Astrocyte (in vitro differentiated cells and primary cell): ENCODE results near the gene LRRC30. TPM values are rescaled to one million over a fixed set of nuclear protein-coding genes. Genes with fewer than 3 reads are reported as not detected.

Source experiments
- DNase-seq: peaks from one replicate; pipeline ENCODE4 v3.0.0-alpha.2; 2010; ENCODE audit warnings: low read depth
- FAIRE-seq: peaks from 2 replicates; lab custom pipeline; 2011; peaks lifted over from hg19 to GRCh38; lab: Jason Lieb, UNC
- H2AFZ ChIP-seq: 2 replicates; pipeline ENCODE4 v1.6.0; 2012; ENCODE audit warnings: low read depth, low read length, inconsistent platforms
- H3K27ac ChIP-seq: 2 replicates; pipeline ENCODE4 v1.5.1; 2011; ENCODE audit warnings: low read depth, low read length, inconsistent platforms
- H3K27me3 ChIP-seq: 2 replicates; pipeline ENCODE4 v1.6.0; 2011; ENCODE audit warnings: low read length, inconsistent platforms; ENCODE audit not compliant: insufficient read depth
- H3K36me3 ChIP-seq: 2 replicates; pipeline ENCODE4 v1.5.1; 2011; ENCODE audit warnings: low read length, inconsistent platforms; ENCODE audit not compliant: insufficient read depth
- H3K4me1 ChIP-seq: 2 replicates; pipeline ENCODE4 v1.5.1; 2011; ENCODE audit warnings: low read length, inconsistent platforms; ENCODE audit not compliant: insufficient read depth
- H3K4me2 ChIP-seq: 2 replicates; pipeline ENCODE4 v1.6.0; 2012; ENCODE audit warnings: low read length, inconsistent platforms
- H3K4me3 ChIP-seq: 2 replicates; pipeline ENCODE4 v1.5.1; 2011; ENCODE audit warnings: low read depth, mild to moderate bottlenecking, low read length, inconsistent platforms; ENCODE audit not compliant: insufficient read depth
- H3K79me2 ChIP-seq: 2 replicates; pipeline ENCODE4 v1.6.0; 2012; ENCODE audit warnings: mild to moderate bottlenecking, low read length, inconsistent platforms; ENCODE audit not compliant: insufficient read depth
- H3K9ac ChIP-seq: 2 replicates; pipeline ENCODE4 v1.6.0; 2012; ENCODE audit warnings: mild to moderate bottlenecking, low read length, inconsistent platforms
- H3K9me3 ChIP-seq: 2 replicates; pipeline ENCODE4 v1.5.1; 2012; ENCODE audit warnings: low read depth, mild to moderate bottlenecking, low read length, inconsistent platforms; ENCODE audit not compliant: insufficient read depth
- H4K20me1 ChIP-seq: 2 replicates; pipeline ENCODE4 v1.6.0; 2012; ENCODE audit warnings: low read length, inconsistent platforms; ENCODE audit not compliant: insufficient read depth
- H3K27ac Mint-ChIP-seq: one replicate; pipeline ENCODE4 v1.8.0; 2021; ENCODE audit warnings: mild to moderate bottlenecking, mixed read lengths; ENCODE audit not compliant: unreplicated experiment
- H3K27me3 Mint-ChIP-seq: one replicate; pipeline ENCODE4 v1.8.0; 2021; ENCODE audit warnings: low read depth, mixed read lengths; ENCODE audit not compliant: unreplicated experiment
- H3K36me3 Mint-ChIP-seq: one replicate; pipeline ENCODE4 v1.8.0; 2021; ENCODE audit warnings: low read depth, mixed read lengths; ENCODE audit not compliant: unreplicated experiment
- H3K4me1 Mint-ChIP-seq: one replicate; pipeline ENCODE4 v1.8.0; 2021; ENCODE audit warnings: low read depth, mixed read lengths; ENCODE audit not compliant: unreplicated experiment
- H3K4me3 Mint-ChIP-seq: one replicate; pipeline ENCODE4 v1.8.0; 2021; ENCODE audit warnings: mild to moderate bottlenecking, moderate library complexity, mixed read lengths; ENCODE audit not compliant: unreplicated experiment
- H3K9me3 Mint-ChIP-seq: one replicate; pipeline ENCODE4 v1.8.0; 2021; ENCODE audit warnings: mild to moderate bottlenecking, mixed read lengths; ENCODE audit not compliant: unreplicated experiment
- EZH2 ChIP-seq: IDR thresholded peaks from 2 replicates; pipeline ENCODE4 v1.6.1; 2012; ENCODE audit warnings: mild to moderate bottlenecking, low read length, inconsistent platforms; ENCODE audit not compliant: insufficient read depth
- total RNA-seq: library from RNA; stranded (reverse); gene quantifications from 2 replicates; pipeline ENCODE4 v1.2.1, GENCODE V29; 2021
- TF ChIP-seq, protein P1 (sequence below): IDR thresholded peaks from 2 replicates; pipeline ENCODE4 v1.5.1; 2011; ENCODE audit warnings: low read depth, mild to moderate bottlenecking, inconsistent platforms, low read length, moderate library complexity; ENCODE audit not compliant: insufficient read depth

Gene LRRC30
- total RNA-seq, 1 donor from 2014 or later: not detected

DNA sequence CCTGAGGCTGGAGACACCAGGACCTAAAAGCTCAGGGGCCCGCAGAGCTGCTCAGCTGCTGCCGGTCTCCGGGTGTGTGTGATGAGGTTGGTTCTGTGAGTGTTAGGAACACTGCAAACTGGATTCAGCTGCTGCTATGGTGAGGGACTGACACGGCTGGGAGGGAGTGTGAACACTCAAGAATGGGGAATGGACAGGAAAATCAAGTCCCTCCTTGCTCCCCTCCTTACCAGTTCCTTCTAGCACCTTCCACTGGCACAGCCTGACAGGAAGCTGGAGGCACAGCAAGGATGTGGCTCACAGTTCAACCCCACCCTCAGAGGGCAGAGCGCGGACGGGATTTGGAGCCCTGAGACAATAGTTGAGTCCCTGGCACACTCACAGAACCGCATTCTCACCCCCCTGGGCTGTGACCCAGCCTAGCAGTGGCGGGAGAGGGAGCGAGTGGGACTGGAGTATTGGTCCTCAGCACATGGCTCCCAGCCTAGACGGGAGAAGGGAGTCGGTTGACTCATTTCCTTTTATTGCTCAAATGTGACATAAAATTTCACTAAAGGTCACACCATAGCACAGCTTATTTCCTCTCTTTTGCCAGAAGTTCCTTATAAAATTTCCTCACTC is 42.5 kb downstream of the LRRC30 start:
- no peak overlapping the region for H3K27ac Mint-ChIP-seq
- DNase-seq: peak; percentile 37
- H3K36me3 Mint-ChIP-seq: no peaks in the 10 kb centered on the region

DNA sequence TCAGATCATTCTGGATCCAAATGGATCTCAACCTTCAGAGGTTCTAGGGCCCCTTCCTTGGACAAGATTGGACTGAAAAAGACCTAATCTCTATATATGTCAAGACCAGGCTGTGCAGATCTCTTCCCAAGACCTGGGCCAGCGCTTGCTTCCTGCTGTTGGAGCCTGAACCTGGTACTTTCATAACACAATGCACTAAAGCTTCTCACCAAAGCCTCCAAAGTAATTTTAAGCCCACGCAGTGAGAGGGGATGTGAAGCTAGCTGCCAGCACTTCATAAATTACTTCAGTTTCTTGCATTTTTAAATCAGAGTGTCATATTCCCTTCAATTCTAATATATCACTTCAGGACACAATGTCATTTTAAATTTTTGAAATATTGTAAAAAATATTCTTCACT is 50.7 kb downstream of the LRRC30 start:
- no peak overlapping the region for H3K9ac ChIP-seq
- Mint-ChIP-seq H3K27ac (no peak overlapping the region), H3K4me3 (no peak overlapping the region), H3K27me3 (peaks cover 9% of the 10 kb centered on the region), H3K36me3 (no peaks in the 10 kb centered on the region), H3K4me1 (no peaks in the 10 kb centered on the region), H3K9me3 (peaks cover 6% of the 10 kb centered on the region)
- H3K36me3 ChIP-seq: no peaks in the 10 kb centered on the region
- TF ChIP-seq EZH2: no peak
- TF ChIP-seq, protein P1, sequence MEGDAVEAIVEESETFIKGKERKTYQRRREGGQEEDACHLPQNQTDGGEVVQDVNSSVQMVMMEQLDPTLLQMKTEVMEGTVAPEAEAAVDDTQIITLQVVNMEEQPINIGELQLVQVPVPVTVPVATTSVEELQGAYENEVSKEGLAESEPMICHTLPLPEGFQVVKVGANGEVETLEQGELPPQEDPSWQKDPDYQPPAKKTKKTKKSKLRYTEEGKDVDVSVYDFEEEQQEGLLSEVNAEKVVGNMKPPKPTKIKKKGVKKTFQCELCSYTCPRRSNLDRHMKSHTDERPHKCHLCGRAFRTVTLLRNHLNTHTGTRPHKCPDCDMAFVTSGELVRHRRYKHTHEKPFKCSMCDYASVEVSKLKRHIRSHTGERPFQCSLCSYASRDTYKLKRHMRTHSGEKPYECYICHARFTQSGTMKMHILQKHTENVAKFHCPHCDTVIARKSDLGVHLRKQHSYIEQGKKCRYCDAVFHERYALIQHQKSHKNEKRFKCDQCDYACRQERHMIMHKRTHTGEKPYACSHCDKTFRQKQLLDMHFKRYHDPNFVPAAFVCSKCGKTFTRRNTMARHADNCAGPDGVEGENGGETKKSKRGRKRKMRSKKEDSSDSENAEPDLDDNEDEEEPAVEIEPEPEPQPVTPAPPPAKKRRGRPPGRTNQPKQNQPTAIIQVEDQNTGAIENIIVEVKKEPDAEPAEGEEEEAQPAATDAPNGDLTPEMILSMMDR: no peak
- no peak overlapping the region for H3K4me3 ChIP-seq
- H3K9me3 ChIP-seq: no peaks in the 10 kb centered on the region
- no peak overlapping the region for H3K27ac ChIP-seq
- H4K20me1 ChIP-seq: no peaks in the 10 kb centered on the region
- H3K27me3 ChIP-seq: peaks cover 3% of the 10 kb centered on the region
- no peaks in the 10 kb centered on the region for H3K79me2 ChIP-seq
- no peaks in the 10 kb centered on the region for H3K4me1 ChIP-seq
- FAIRE-seq (no peak), DNase-seq (no peak)
- no peak overlapping the region for H2AFZ ChIP-seq
- H3K4me2 ChIP-seq: no peak overlapping the region

More for the DNA sequence above, 42.5 kb downstream of the LRRC30 start:
- no peak for FAIRE-seq
- Histone ChIP-seq H3K36me3 (no peaks in the 10 kb centered on the region), H3K4me1 (peaks cover 16% of the 10 kb centered on the region), H3K79me2 (no peaks in the 10 kb centered on the region), H3K9me3 (no peaks in the 10 kb centered on the region), H3K27me3 (no peaks in the 10 kb centered on the region), H3K4me2 (peak overlapping the region; percentile 57), H4K20me1 (no peaks in the 10 kb centered on the region), H3K27ac (no peak overlapping the region), H2AFZ (peak overlapping the region; percentile 93), H3K9ac (peak overlapping the region; percentile 13), H3K4me3 (no peak overlapping the region)
- Mint-ChIP-seq H3K27me3 (peaks cover 4% of the 10 kb centered on the region), H3K9me3 (peaks cover 2% of the 10 kb centered on the region), H3K4me3 (no peak overlapping the region), H3K4me1 (peaks cover 6% of the 10 kb centered on the region)
- TF ChIP-seq, protein P1: no peak
- TF ChIP-seq EZH2: no peak

Other genes starting within 250 kb of the LRRC30 start
- 17.4 and 18.3 TPM in 2 replicates for gene LAMA1, start 113.3 kb upstream of the LRRC30 start, total RNA-seq